ENCODE results near the gene ANTKMT. TPM values are rescaled to one million over a fixed set of nuclear protein-coding genes. Genes with fewer than 3 reads are reported as not detected.

Gene ANTKMT
- total RNA-seq, 1 donor from 2014 or later = 42.4 TPM

DNA sequence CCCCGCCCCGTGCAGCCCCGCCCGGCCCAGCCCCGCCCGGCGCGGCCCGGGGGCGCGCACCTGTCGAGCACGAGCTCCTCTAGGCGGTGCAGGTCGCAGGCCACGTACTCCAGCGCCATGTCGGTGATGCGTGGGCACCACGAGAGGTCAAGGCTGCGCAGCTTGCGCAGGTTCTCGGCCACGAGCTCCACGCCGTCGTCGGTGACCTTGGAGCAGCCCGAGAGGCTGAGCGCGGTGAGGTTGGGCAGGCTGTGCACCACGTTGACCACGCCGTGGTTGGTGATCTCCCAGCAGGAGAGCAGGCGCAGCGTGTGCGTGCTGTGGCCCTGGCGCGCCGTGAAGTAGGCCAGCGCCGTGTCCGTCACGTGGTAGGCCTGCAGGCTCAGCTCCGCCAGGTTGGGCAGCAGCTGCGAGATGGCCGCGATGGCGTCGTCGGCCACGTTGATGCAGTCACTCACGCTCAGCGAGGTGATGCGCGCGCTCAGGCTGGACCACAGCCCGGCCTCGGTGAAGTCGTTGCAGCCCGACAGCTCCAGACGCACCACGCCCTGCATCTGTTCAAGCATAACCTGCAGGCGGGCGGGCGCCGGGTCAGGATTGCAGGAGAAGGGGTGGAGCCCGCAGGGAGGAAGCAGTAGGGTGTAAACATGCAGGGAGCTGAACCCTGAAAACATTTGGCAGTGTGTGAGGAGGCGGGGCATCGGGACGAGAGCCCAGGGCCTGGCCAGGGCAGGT lies 25.4 kb upstream of the ANTKMT start:
- no peaks in the 10 kb centered on the region for H3K36me3 ChIP-seq (ENCODE audit: control insufficient read depth, insufficient read depth, low read length)
- no peak overlapping the region for H3K4me3 ChIP-seq (ENCODE audit: low read depth, low read length)
- peaks cover 59% of the 10 kb centered on the region for H3K27me3 ChIP-seq (ENCODE audit: control insufficient read depth, insufficient read depth, low read length)
- DNase-seq (ENCODE audit: low read depth) = no peak
- TF ChIP-seq, protein P1, sequence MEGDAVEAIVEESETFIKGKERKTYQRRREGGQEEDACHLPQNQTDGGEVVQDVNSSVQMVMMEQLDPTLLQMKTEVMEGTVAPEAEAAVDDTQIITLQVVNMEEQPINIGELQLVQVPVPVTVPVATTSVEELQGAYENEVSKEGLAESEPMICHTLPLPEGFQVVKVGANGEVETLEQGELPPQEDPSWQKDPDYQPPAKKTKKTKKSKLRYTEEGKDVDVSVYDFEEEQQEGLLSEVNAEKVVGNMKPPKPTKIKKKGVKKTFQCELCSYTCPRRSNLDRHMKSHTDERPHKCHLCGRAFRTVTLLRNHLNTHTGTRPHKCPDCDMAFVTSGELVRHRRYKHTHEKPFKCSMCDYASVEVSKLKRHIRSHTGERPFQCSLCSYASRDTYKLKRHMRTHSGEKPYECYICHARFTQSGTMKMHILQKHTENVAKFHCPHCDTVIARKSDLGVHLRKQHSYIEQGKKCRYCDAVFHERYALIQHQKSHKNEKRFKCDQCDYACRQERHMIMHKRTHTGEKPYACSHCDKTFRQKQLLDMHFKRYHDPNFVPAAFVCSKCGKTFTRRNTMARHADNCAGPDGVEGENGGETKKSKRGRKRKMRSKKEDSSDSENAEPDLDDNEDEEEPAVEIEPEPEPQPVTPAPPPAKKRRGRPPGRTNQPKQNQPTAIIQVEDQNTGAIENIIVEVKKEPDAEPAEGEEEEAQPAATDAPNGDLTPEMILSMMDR (IDR thresholded peaks at IDR 0.05; ENCODE audit: insufficient read depth, low read length, poor library complexity, severe bottlenecking) = no peak

DNA sequence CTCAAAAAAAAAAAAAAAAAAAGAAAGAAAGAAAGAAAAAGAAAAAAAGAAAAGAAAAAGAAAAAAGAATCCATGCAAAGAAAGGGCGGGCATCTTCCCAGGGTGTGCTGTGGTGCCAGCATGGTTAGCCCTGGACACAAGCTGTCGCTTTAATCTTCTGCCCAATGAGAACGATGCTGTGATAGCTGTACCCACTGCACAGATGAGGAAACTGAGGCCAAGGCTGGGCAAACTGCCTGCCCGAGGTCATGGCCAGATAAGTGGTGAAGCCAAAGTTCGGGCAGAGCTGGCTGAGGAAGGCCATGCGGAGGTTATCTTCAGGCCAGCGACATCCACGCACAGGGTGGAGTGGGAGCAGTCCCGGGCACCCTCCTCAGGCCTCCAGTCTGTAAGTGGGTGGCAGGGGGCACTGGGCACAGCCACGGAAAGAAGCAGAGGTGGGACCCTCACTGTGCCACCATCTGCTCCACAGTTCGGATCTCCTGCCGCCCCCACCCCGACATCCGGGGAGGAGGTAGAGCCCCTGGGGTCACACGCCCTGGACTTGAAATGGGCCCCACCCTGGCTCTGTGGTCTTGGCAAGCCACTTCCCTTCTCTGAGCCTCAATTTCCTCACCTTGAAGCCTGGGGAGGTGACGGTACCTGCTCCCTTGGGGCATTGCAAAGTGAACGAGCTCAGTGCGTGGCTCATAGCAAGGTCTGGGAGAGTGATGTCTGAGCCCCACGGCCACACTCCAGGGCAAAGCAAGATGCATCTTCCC lies 21.9 kb upstream of the ANTKMT start:
- peaks cover 80% of the 10 kb centered on the region for H3K27me3 ChIP-seq (ENCODE audit: control insufficient read depth, insufficient read depth, low read length)
- H3K36me3 ChIP-seq (ENCODE audit: control insufficient read depth, insufficient read depth, low read length) = no peaks in the 10 kb centered on the region
- DNase-seq (ENCODE audit: low read depth) = no peak
- H3K4me3 ChIP-seq (ENCODE audit: low read depth, low read length) = no peak overlapping the region
- TF ChIP-seq, protein P1 (IDR thresholded peaks at IDR 0.05; ENCODE audit: insufficient read depth, low read length, poor library complexity, severe bottlenecking) = no peak

DNA sequence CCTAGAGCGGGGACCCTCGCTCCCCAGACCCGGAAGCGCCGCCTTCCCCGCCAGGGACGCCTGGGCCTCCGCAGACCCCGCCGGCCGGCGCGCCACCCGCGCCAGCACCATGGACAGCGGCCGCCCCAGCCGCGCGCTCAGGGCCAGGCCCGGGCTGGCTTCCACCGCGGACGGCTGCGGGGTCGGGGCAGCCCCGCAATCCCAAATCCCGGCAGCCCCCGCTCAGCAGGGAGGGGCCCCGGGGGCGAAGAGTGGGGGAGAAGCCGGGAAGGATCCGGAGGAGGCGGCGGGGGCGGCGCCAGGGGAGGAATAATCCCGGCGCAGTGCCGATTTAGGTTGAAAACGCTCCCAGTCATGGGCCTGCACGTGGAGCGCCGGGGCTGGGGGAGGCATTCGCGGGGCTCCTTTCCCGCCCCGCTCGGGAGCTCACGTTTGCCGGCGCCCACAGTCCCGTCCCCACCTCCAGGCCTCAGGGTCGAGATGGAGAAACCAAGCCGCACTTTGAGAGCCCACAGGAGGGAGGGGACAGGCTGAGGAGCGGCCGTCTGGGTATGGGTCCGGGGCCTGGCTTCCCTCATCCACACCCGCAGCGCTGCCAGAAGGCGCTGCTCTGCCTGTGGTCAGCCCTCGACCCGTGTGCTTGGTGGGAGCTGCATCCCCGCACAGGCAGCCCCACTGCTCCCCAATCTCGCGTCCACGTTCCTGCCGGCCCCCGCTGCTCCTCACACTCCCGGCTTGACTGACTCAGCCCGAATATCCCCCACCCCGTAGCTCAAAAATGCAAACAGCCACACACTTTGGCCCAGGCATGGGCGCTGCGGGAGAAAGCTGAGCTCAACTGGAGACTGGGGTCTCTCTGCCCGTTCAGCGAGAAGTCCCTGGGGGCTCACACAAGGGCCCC lies 20.0 kb upstream of the ANTKMT start:
- Histone ChIP-seq H3K4me3 (ENCODE audit: low read depth, low read length) (no peak overlapping the region), H3K36me3 (ENCODE audit: control insufficient read depth, insufficient read depth, low read length) (no peaks in the 10 kb centered on the region), H3K27me3 (ENCODE audit: control insufficient read depth, insufficient read depth, low read length) (peaks cover 76% of the 10 kb centered on the region)
- TF ChIP-seq, protein P1 (IDR thresholded peaks at IDR 0.05; ENCODE audit: insufficient read depth, low read length, poor library complexity, severe bottlenecking) = no peak
- DNase-seq (ENCODE audit: low read depth) = no peak

DNA sequence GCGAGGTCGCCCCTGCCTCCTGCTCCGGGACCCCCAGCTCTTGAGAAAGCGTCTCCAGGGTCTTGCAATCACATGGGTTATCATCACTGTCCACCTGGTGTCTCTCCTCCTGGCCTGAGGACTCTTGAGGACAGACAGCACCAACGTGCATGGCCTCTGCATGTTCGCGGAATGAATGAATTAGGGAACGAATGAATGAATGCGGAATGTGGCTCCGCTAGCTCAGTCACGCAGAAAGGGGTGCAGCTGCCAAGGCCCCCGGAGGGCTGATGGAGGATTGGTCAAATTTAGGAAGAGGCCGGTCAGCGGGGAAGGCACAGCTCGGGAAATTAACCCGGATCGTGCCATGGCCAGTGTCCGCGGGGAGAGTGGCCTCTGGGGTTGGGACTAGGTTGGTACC lies 18.6 kb upstream of the ANTKMT start:
- H3K27me3 ChIP-seq (ENCODE audit: control insufficient read depth, insufficient read depth, low read length) = peaks cover 84% of the 10 kb centered on the region
- TF ChIP-seq, protein P1 (IDR thresholded peaks at IDR 0.05; ENCODE audit: insufficient read depth, low read length, poor library complexity, severe bottlenecking) = no peak
- no peak for DNase-seq (ENCODE audit: low read depth)
- H3K4me3 ChIP-seq (ENCODE audit: low read depth, low read length) = no peak overlapping the region
- no peaks in the 10 kb centered on the region for H3K36me3 ChIP-seq (ENCODE audit: control insufficient read depth, insufficient read depth, low read length)

DNA sequence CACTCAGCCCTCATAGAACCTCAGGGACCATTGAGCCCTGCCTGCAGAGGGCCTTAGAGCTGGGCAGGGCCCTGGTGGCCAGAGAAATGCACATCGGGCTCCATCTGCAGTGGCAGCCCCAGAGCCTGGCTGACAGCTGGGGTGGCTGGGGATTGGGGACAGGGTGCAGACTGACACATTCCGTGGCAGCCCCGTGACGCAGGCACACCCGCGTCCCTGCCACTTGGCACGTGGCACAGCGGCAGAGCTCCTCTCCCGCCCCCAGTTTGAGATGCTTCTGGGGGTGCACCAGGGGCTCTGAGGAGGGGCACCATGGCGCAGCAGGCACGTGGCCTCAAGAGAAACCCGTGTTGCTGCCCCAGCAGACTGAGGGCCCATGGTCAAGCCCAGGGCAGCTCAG lies 17.5 kb upstream of the ANTKMT start:
- no peak for DNase-seq (ENCODE audit: low read depth)
- no peaks in the 10 kb centered on the region for H3K36me3 ChIP-seq (ENCODE audit: control insufficient read depth, insufficient read depth, low read length)
- TF ChIP-seq, protein P1 (IDR thresholded peaks at IDR 0.05; ENCODE audit: insufficient read depth, low read length, poor library complexity, severe bottlenecking) = no peak
- peaks cover 92% of the 10 kb centered on the region for H3K27me3 ChIP-seq (ENCODE audit: control insufficient read depth, insufficient read depth, low read length)
- H3K4me3 ChIP-seq (ENCODE audit: low read depth, low read length) = no peak overlapping the region
